Peyer's patch (tissue), 4 donors: Measurements from ENCODE around the gene TUBGCP3.

Experiments
- POLR2A ChIP-seq, 2 donors: fragments of 450-650 bp; IDR thresholded peaks; one replicate each; pipeline ENCODE4 v1.5.1; 2017; ENCODE audit warnings: antibody characterized with exemption in 2 of 2, mild to moderate bottlenecking in 2 of 2, moderate library complexity in 2 of 2
- TF ChIP-seq, protein P1 (sequence below), 6 experiments: fragments of 450-650 bp in 4 of 6; fragments of 200-600 bp in 2 of 6; sonication (generic) in 1 of 6; IDR thresholded peaks; one replicate each; pipeline ENCODE4 v1.5.1; 2017 to 2019; ENCODE audit warnings: antibody characterized with exemption in 6 of 6, mild to moderate bottlenecking in 3 of 6, moderate library complexity in 1 of 6

DNA sequence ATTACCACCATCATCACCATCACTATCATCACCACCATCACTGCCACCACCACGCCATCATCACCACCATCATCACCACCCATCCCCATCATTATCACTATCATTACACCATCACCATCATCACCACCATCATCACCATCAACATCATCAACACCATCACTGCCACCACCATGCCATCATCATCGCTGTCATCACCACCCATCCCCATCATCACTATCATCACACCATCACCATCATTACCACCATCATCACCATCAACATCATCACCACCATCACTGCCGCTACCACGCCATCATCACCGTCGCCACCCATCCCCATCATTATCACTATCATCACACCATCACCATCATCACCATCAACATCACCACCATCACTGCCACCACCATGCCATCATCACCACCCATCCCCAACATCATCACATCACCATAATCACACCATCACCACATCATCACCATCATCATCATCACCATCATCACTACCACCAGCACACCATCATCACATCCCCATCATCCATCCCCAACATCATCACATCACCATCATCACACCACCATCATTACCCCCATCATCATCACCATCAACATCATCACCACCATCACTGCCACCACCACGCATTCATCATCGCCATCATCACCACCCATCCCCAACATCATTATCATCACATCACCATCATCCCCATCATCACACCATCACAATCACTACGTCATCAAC, 61.7 kb downstream of the TUBGCP3 start:
- TF ChIP-seq POLR2A (IDR thresholded peaks at IDR 0.05) = no peak
- TF ChIP-seq, protein P1, sequence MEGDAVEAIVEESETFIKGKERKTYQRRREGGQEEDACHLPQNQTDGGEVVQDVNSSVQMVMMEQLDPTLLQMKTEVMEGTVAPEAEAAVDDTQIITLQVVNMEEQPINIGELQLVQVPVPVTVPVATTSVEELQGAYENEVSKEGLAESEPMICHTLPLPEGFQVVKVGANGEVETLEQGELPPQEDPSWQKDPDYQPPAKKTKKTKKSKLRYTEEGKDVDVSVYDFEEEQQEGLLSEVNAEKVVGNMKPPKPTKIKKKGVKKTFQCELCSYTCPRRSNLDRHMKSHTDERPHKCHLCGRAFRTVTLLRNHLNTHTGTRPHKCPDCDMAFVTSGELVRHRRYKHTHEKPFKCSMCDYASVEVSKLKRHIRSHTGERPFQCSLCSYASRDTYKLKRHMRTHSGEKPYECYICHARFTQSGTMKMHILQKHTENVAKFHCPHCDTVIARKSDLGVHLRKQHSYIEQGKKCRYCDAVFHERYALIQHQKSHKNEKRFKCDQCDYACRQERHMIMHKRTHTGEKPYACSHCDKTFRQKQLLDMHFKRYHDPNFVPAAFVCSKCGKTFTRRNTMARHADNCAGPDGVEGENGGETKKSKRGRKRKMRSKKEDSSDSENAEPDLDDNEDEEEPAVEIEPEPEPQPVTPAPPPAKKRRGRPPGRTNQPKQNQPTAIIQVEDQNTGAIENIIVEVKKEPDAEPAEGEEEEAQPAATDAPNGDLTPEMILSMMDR (IDR thresholded peaks at IDR 0.05) = no peak
